ENCODE results near the gene CX3CL1. TPM values are rescaled to one million over a fixed set of nuclear protein-coding genes. Genes with fewer than 3 reads are reported as not detected.

The CX3CL1 gene
- total and polyA plus RNA-seq, 2 donors (not counting 3 experiments of a cell fraction or from before 2014, with no cell fraction given), result 2.0 to 2.3 TPM

DNA sequence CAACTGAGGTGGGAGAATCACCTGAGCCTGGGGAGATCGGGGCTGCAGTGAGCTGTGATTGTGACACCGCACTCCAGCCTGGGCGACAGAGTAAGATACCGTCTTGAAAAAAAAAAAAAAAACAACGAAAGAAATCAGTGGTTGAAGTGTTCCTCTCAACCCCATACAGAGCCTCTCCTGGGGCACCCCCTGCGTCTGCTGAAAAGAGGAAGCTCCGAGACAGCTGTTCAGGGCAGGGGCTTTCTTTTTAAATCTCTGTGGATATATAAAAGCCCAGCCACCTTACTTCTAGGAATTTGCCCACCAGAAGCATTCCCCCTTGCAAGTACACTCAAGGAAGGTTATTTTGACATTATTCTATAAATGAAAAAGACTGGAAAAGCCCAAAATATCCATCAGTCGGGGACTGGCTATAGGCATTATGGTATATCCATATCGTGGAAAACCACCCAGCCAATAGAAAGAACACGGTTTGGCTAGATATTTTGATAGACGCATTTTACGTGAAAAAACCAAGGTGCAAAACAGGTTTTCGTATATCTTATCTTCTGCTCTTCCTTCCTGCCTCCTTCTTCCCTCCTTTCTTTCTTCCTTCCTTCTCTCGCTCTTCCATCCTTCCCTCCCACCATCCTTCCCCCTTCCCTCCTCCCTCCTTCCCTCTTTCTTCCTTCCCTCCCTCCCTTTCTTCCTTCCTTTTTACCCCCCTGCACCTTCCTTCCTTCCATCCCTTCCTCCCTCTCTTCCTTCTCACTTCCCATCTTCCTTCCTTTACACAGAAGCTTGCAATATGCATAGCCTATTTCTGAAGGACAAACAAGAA lies 22.9 kb upstream of the CX3CL1 start:
- BruUV-seq (replicated peaks), result no TSS peak
- no peak overlapping the region for H3K27ac ChIP-seq (ENCODE audit: insufficient read depth, low read depth, low read length)
- no peaks in the 10 kb centered on the region for H3K9me1 ChIP-seq (replicated peaks; ENCODE audit: control insufficient read depth, extremely low read depth, insufficient read depth, low read length)
- H3K27me3 ChIP-seq (ENCODE audit: control insufficient read depth in 2 of 2, insufficient read depth in 2 of 2, low read length in 2 of 2), result peaks cover 10 to 20% of the 10 kb centered on the region in 2 experiments
- TF ChIP-seq POLR2A (IDR thresholded peaks at IDR 0.05; ENCODE audit: low read depth, low read length) (no peak), FOS (IDR thresholded peaks at IDR 0.05; ENCODE audit: borderline replicate concordance, insufficient read depth, low read length) (no peak), EZH2 (IDR thresholded peaks at IDR 0.05; ENCODE audit: borderline replicate concordance, low read depth, low read length, severe bottlenecking) (no peak), POLR2AphosphoS5 (IDR thresholded peaks at IDR 0.05; ENCODE audit: insufficient read depth, low read depth, low read length) (no peak), CTCF (IDR thresholded peaks at IDR 0.05; ENCODE audit: extremely low read depth in 1 of 2, insufficient read depth in 1 of 2, low read depth in 1 of 2, low read length in 2 of 2) (no peak), MYC (IDR thresholded peaks at IDR 0.05; ENCODE audit: low read depth, low read length) (no peak), GATA2 (IDR thresholded peaks at IDR 0.05; ENCODE audit: insufficient read depth, insufficient read length, low read depth, low read length) (no peak), JUN (IDR thresholded peaks at IDR 0.05; ENCODE audit: borderline replicate concordance, insufficient read depth, insufficient read length, low read depth) (no peak)
- TF ChIP-seq, protein P1, sequence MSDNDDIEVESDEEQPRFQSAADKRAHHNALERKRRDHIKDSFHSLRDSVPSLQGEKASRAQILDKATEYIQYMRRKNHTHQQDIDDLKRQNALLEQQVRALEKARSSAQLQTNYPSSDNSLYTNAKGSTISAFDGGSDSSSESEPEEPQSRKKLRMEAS (IDR thresholded peaks at IDR 0.05; ENCODE audit: insufficient read depth, insufficient read length), result no peak
- no peaks in the 10 kb centered on the region for H3K9me3 ChIP-seq (replicated peaks; ENCODE audit: control insufficient read depth, insufficient read depth, low read length)
- H3K9ac ChIP-seq (replicated peaks; ENCODE audit: extremely low read depth, insufficient read depth, low read length), result no peak overlapping the region
- H3K79me2 ChIP-seq (ENCODE audit: control insufficient read depth, insufficient read depth, low read length), result no peaks in the 10 kb centered on the region
- intact Hi-C loops (cut with micrococcal nuclease) (no loop called here), dilution Hi-C loops (cut with MboI; ENCODE audit: extremely low pct_ligation_motif_present, low sequenced_read_pairs) (no loop called here)
- no peaks in the 10 kb centered on the region for H3K36me3 ChIP-seq (ENCODE audit: control insufficient read depth in 2 of 2, extremely low read depth in 1 of 2, insufficient read depth in 2 of 2, low read length in 2 of 2)
- H3K4me1 ChIP-seq (ENCODE audit: control insufficient read depth, extremely low read depth, insufficient read depth, low read length), result no peaks in the 10 kb centered on the region
- ChIA-PET POLR2A (no interaction called here), CTCF (no interaction called here)
- DNase-seq (ENCODE audit: low read depth, low spot score), result no peak
- no peak for FAIRE-seq
- H4K20me1 ChIP-seq (replicated peaks; ENCODE audit: control insufficient read depth, extremely low read depth, insufficient read depth, low read length), result no peaks in the 10 kb centered on the region
- no peak overlapping the region for H3K4me3 ChIP-seq (replicated peaks in 1 of 3; ENCODE audit: insufficient read depth in 1 of 3, low read depth in 1 of 3, low read length in 3 of 3)
- H3K4me2 ChIP-seq (ENCODE audit: insufficient read depth, low read length), result no peak overlapping the region
- H2AFZ ChIP-seq (ENCODE audit: low read depth, low read length), result no peak overlapping the region

Data from endothelial cell of umbilical vein (primary cell).